Measurements from ENCODE around the gene ZNF44.
A peak's percentile ranks its signal among the peaks of the same experiment; 100 is the strongest.

Gene ZNF44

DNA sequence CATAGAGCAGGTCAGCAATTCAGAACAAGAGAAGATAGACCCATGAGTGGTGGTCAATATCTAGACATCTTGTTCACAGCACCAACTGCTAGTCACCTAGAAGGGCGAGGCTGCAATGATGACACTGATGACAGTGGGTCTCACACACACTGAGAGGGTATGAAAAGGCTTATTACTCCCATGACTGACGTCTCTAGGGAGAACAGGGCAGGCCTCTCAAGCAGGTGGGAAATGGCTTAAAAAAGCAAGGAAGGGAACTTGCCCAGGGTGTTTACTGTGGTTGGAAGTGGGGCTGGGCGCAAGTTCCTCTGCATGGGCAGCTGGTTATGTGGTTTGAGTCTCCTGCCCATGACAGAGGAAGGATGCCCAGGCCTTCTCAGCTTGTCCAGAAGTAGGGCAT, 33.8 kb downstream of the ZNF44 start:
- DNase-seq = no peak

DNA sequence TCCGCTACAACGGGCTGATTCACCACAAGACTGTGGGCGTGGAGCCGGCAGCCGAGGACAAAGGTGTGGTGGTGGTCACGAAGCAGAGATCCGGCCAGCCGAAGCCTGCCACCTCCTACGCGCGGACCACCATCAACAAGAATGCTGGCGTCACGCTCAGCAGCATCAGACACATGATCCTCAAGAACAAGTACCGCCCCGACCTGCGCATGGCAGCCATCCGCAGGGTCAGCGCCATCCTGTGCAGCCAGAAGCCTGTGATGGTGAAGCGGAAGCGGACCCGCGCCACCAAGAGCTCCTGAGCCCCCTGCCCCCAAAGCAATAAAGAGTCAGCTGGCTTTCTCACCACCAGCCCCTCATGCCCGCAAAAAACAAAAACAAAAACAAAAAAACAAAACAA, 34.4 kb downstream of the ZNF44 start:
- DNase-seq = no peak

DNA sequence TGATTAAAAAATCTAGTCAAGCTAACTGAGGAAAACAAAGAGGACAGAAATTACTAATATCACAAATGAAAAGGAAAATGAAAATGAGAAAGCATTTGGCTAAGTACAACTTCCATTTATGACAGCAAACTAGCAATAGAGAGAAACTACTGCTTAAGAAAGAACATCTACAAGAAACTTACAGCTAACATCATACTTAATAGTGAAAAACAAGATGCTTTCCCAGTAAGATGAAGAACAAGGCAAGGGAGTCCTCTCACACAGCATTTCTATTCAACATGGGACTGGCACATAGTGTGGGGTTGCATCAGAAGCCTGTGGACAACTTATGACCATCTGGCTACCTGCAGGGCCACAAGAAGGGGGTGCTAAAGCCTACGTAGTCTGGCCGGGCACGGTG, 39.3 kb downstream of the ZNF44 start:
- no peak for DNase-seq

DNA sequence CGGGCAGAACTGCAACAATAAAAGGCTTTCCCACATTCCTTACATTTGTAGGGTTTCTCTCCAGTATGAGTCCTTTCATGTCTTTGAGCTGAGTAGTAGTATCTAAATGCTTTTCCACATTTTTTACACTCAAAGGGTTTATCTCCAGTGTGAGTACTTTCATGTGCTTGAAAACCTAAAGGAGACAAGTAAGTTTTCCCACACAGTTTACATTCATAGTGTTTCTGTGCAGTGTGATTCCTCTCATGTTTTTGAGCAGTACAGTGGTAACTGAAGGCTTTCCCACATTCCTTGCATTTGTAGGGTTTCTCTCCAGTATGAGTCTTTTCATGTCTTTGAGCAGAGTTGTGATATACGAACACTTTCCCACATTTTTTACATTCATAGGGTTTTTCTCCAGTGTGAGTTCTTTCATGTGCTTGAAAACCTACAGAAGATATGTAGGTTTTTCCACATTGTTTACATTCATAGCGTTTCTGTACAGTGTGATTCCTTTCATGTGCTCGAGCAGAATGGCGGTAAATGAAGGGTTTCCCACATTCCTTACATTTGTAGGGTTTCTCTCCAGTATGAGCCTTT, 47.0 kb downstream of the ZNF44 start:
- DNase-seq = no peak

DNA sequence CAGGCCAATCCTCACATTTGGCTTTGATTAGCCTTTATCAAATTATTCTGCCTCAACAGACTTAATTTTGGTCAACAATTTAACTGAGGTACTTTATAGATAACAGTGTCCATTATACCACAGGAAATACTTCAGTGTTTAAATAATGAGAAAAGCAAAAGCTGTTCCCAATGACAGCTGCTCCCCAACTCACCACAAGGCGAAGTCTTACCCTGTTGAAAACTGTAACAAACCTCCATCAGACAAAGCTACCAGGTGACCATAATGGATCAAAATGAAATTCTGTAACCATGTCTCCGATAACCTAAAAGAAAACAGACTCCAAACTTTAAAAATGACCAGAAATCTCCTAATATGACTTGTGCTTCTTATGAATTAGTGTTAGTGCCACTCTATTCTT, 50.3 kb downstream of the ZNF44 start:
- peak; percentile 47 for DNase-seq

DNA sequence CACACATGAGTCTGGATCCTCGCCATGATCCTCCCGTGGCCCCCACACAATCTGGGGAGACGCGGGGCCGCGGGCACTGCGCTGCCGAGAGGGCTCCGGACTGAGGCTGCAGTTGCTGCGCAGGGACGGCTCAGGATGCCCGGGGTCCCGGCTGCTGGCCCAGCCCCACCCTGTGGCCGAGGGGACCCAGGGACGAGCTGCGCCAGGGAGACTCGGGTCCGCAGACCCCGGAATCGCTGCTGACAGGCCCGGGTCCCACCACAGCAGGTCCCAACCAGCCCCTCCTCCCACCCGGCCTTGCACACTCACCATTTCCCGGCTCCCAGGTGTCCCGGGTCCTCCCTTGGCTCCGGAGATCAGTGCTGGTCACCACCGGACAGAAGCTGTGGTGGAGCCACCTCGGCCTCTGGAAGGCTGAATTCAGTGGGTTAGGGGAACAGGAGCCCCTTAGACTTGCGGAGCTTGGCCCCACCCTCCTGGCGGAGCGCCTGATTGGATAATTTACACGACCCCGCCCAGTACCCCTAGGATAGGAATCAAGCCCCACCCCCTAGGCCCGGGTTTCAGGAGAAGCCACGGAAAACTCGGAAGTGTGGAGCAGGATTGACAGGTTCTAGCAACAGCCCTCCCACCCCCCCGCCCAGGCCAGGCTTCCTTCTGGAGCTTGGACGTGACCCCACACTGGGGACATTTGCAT, 57.4 kb downstream of the ZNF44 start:
- DNase-seq = no peak

DNA sequence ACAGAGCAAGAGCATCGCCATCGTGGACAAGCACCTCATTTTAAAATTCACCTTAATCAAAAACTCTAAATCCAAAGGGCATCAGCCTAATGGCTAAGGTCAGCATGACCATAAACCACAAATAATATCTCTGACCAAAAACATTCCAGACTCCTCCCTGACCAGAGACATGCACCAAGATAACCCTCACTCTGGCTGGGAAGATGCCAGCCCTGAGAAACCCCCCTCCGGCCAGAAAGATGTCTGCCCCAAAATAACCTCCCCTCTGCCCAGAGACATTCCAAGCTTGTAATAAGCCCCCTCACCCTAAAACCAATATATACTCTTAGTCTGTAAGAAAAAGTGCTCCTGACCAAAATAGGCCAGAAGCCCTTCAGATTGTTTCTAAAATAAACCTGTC, 61.7 kb downstream of the ZNF44 start:
- DNase-seq = no peak

DNA sequence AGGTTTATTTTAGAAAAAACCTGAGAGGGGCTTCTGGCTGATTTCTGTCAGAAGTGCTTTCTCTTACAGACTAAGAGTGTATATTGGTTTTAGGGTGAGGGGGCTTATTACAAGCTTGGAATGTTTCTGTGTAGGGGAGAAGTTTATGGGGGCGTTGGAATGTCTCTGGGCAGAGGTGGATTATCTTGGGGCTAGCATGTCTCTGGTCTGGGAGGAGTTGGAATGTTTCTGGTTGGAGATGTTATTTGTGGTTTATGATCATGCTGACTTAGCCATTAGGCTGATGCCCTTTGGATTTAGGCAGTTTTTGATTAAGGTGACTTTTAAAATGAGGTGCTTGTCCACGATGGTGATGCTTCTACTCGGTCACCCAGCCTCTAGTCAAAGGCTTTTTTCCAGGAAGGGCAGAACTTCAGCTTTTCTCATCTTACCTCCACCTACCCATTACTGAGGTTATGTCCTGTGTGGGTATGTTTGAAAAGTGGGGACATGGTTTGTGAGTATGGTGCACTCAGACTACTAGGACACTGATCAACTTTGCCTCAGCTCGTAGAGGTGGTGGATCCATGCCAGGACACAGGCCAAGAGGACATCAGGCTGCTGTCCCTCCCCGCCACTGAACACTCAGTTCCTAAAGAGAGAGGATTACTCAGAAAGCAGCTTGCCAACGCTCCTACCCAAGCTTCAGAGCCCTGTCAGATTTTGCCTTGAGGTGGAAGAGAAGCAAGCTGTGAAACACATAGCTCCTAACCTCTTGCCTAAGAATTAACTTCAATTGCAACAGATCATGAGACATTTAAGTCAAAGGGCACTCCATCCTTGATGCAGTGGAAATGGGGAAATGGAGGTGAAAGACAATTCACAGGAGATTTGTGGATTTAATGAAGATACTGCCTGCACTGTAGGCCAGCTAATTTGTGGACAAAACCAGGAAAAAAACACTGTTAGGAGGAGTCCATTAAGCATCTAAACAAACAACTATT, 63.6 kb downstream of the ZNF44 start:
- DNase-seq = no peak

DNA sequence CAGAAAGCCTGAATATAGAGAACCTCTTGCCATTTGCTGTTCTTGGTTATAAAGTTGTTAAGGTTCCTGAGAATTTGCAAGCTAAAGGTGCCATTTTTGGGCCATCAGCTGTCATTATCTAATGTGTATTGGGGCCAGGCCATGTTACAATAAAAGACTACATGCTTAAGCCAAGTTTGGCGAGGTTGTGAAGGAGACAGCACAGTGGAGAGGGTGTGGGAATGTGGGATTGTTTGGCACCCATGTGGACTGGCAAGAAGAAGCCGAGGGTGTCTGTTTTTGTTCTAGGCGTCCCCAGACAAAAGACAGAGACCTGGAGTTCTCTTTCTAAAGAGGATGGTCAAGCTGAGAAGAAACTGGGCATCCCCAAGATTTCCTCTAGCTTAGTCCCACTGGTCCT, 64.7 kb downstream of the ZNF44 start:
- no peak for DNase-seq

DNA sequence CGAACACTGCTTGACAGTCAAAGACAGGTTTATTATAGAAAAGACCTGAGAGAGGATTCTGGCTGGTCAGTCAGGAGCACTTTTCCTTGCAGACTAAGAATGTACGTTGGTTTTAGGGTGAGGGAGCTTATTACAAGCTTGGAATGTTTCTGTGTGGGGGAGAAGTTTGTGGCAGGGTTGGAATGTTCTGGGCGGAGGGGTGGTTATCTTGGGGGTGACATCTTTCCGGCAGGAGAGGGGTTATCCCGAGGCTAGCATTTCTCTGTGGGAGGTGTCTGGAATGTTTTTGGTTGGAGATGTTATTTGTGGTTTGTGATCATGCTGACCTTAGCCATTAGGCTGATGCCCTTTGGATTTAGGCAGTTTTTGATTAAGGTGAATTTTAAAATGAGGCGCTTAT, 70.0 kb downstream of the ZNF44 start:
- no peak for DNase-seq

DNA sequence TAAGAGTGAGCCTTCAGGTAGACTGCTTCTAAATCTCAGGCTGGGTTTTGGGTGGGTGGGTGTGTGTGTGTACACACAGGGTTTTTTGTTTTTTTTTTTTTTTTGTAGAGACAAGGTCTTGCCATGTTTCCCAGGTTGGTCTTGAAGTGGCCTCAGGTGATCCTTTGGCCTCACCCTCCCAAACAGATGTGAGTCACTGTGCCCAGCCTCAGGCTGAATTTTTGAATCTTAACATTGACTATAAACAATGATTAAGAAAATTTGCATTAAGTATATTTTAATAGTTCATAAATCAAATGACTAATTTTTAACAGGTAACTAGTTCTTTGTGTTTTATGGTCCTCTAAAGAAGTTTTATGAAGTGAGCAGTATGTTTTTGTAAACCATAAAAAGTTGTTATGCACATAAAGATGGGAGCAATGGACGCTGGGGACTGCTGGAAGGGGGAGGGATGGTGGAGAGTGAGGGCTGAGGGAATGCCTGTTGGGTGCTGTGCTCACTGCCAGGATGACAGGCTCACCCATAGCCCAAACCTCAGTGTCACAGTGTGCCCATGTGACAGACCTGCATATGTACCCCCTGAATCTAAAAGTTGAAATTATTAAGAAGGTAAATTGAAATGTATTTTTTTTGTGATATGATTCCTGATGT, 71.6 kb downstream of the ZNF44 start:
- no peak for DNase-seq

Measured in NCI-H1105 treated with DMSO at 0.1 percent for 48 hours (cell line).